H1 (cell line): Measurements from ENCODE around the gene CYP27B1. TPM values are rescaled to one million over a fixed set of nuclear protein-coding genes. Genes with fewer than 3 reads are reported as not detected.
"Not testable (repeated sequence)": the region's sequence is repeated elsewhere in the genome, so short reads cannot be mapped to it uniquely, and the experiment has no call there.

ENCODE experiments used
- CTCF ChIA-PET: fragments of 300-600 bp; sonication (Branson Sonifier 250); formaldehyde crosslinking; loops from one replicate; lab custom pipeline; 2021; ENCODE audit not compliant: partially characterized antibody; lab: Charles Lee
- POLR2A ChIA-PET: fragments of 300-600 bp; sonication (Branson Sonifier 250); formaldehyde crosslinking; loops from one replicate; lab custom pipeline; 2021; ENCODE audit warnings: inconsistent platforms; ENCODE audit not compliant: partially characterized antibody; lab: Charles Lee
- DNase-seq, 2 experiments: peaks; one replicate each; pipeline versions ENCODE4 v3.0.0 to v3.0.0-alpha.2; 2010 to 2022; ENCODE audit warnings: low spot score in 2 of 2, low read depth in 1 of 2, mixed read lengths in 1 of 2
- FAIRE-seq: peaks from 2 replicates; lab custom pipeline; 2011; peaks lifted over from hg19 to GRCh38; lab: Jason Lieb, UNC
- H2AFZ ChIP-seq: 2 replicates; pipeline ENCODE4 v1.8.1; 2012; ENCODE audit warnings: low read length, inconsistent platforms
- H2AK5ac ChIP-seq: 2 replicates; pipeline ENCODE4 v1.6.1; 2013; ENCODE audit warnings: low read depth, low read length
- H2BK120ac ChIP-seq: replicated peaks from 2 replicates; pipeline ENCODE3; 2013; ENCODE audit warnings: low read depth, low read length, inconsistent platforms
- H2BK12ac ChIP-seq: 2 replicates; pipeline ENCODE4 v1.6.1; 2013; ENCODE audit warnings: low read depth, low read length
- H2BK15ac ChIP-seq: 2 replicates; pipeline ENCODE4 v1.6.1; 2013; ENCODE audit warnings: low read length
- H2BK20ac ChIP-seq: 2 replicates; pipeline ENCODE4 v1.6.1; 2013; ENCODE audit warnings: low read length
- H2BK5ac ChIP-seq: 2 replicates; pipeline ENCODE4 v1.6.1; 2013; ENCODE audit warnings: low read depth, low read length
- H3K14ac ChIP-seq: 2 replicates; pipeline ENCODE4 v1.6.1; 2013; ENCODE audit warnings: inconsistent platforms; ENCODE audit not compliant: insufficient read length
- H3K18ac ChIP-seq: 2 replicates; pipeline ENCODE4 v1.6.1; 2013; ENCODE audit warnings: low read length; ENCODE audit errors: extremely low read depth
- H3K23ac ChIP-seq: 2 replicates; pipeline ENCODE4 v1.6.1; 2013; ENCODE audit warnings: inconsistent platforms; ENCODE audit not compliant: insufficient read length
- H3K23me2 ChIP-seq: 2 replicates; pipeline ENCODE4 v1.6.1; 2013; ENCODE audit warnings: low read depth, low read length
- H3K27ac ChIP-seq: 2 replicates; pipeline ENCODE4 v1.6.1; 2011; ENCODE audit warnings: low read depth, low read length, inconsistent platforms
- H3K27me3 ChIP-seq, 4 experiments: replicated peaks in 1 of 4; 1 replicate in 1 of 4; 2 replicates in 3 of 4; pipeline versions ENCODE4 v1.6.1 to v1.8.1; 2011 to 2013; ENCODE audit warnings: low read length in 3 of 4, mild to moderate bottlenecking in 3 of 4, inconsistent platforms in 2 of 4, mixed read lengths in 2 of 4, moderate library complexity in 1 of 4; ENCODE audit not compliant: control insufficient read depth in 3 of 4, insufficient read depth in 3 of 4; ENCODE audit errors: extremely low read depth in 1 of 4
- H3K36me3 ChIP-seq, 4 experiments: 2 replicates each; pipeline versions ENCODE4 v1.6.1 to v1.8.1; 2011 to 2013; ENCODE audit warnings: mild to moderate bottlenecking in 4 of 4, low read length in 3 of 4, moderate library complexity in 2 of 4, control low read depth in 1 of 4, inconsistent platforms in 1 of 4; ENCODE audit not compliant: insufficient read depth in 4 of 4, control insufficient read depth in 2 of 4
- H3K4ac ChIP-seq: replicated peaks from 2 replicates; pipeline ENCODE3; 2013; ENCODE audit warnings: low read length, low read depth, mixed read lengths, inconsistent platforms; ENCODE audit not compliant: insufficient read length
- H3K4me1 ChIP-seq, 4 experiments: replicated peaks in 1 of 4; 1 replicate in 1 of 4; 2 replicates in 3 of 4; pipeline versions ENCODE4 v1.6.1 to v1.8.1; 2011 to 2013; ENCODE audit warnings: low read length in 3 of 4, inconsistent platforms in 2 of 4, mixed read lengths in 1 of 4; ENCODE audit not compliant: insufficient read depth in 4 of 4, control insufficient read depth in 3 of 4
- H3K4me2 ChIP-seq, 2 experiments: 2 replicates each; pipeline versions ENCODE4 v1.6.1 to v1.8.1; 2011 to 2013; ENCODE audit warnings: low read depth in 2 of 2, low read length in 2 of 2, control low read depth in 1 of 2, inconsistent platforms in 1 of 2, mild to moderate bottlenecking in 1 of 2; ENCODE audit not compliant: insufficient read depth in 1 of 2
- H3K4me3 ChIP-seq, 4 experiments: fragments of 200-600, 300-600 bp in 1 of 4; sonication (generic), shearing (Covaris generic), sonication (Bioruptor Twin) in 1 of 4; 2 replicates each; pipeline versions ENCODE4 v1.5.1 to v1.8.1; 2011 to 2016; ENCODE audit warnings: low read length in 4 of 4, low read depth in 3 of 4, control low read depth in 2 of 4, inconsistent platforms in 2 of 4, mild to moderate bottlenecking in 2 of 4, mixed read lengths in 1 of 4, moderate library complexity in 1 of 4; ENCODE audit not compliant: insufficient read depth in 2 of 4; ENCODE audit errors: extremely low read depth in 1 of 4
- H3K56ac ChIP-seq: replicated peaks from 2 replicates; pipeline ENCODE3; 2013; ENCODE audit warnings: low read depth, mild to moderate bottlenecking, mixed read lengths, low read length, inconsistent platforms; ENCODE audit not compliant: insufficient read length
- H3K79me1 ChIP-seq: 2 replicates; pipeline ENCODE4 v1.6.1; 2013; ENCODE audit warnings: low read depth, low read length, control low read depth
- H3K79me2 ChIP-seq, 2 experiments: 2 replicates each; pipeline versions ENCODE4 v1.6.1 to v1.8.1; 2012 to 2013; ENCODE audit warnings: low read length in 2 of 2, mild to moderate bottlenecking in 2 of 2, inconsistent platforms in 1 of 2; ENCODE audit not compliant: insufficient read depth in 2 of 2, control insufficient read depth in 1 of 2
- H3K9ac ChIP-seq, 4 experiments: replicated peaks in 1 of 4; 1 replicate in 1 of 4; 2 replicates in 3 of 4; pipeline versions ENCODE4 v1.6.1 to v1.8.1; 2011 to 2013; ENCODE audit warnings: low read depth in 3 of 4, low read length in 3 of 4, control low read depth in 2 of 4, mild to moderate bottlenecking in 2 of 4, moderate library complexity in 2 of 4, inconsistent platforms in 1 of 4; ENCODE audit errors: extremely low read depth in 1 of 4
- H3K9me3 ChIP-seq, 2 experiments: 2 replicates each; pipeline versions ENCODE4 v1.6.1 to v1.8.1; 2012 to 2013; ENCODE audit warnings: mild to moderate bottlenecking in 2 of 2, moderate library complexity in 2 of 2, control low read depth in 1 of 2, inconsistent platforms in 1 of 2, low read depth in 1 of 2, low read length in 1 of 2, mixed read lengths in 1 of 2; ENCODE audit not compliant: insufficient read depth in 2 of 2
- H4K20me1 ChIP-seq, 2 experiments: replicated peaks in 1 of 2; 2 replicates each; pipeline versions ENCODE3 to v1.8.1; 2011 to 2013; ENCODE audit warnings: inconsistent platforms in 2 of 2, low read length in 2 of 2, mild to moderate bottlenecking in 1 of 2; ENCODE audit not compliant: insufficient read depth in 2 of 2, control insufficient read depth in 1 of 2
- H4K5ac ChIP-seq: 2 replicates; pipeline ENCODE4 v1.6.1; 2013; ENCODE audit warnings: low read length, low read depth, mixed read lengths, inconsistent platforms; ENCODE audit not compliant: insufficient read length
- H4K8ac ChIP-seq: 2 replicates; pipeline ENCODE4 v1.8.0; 2013; ENCODE audit warnings: mild to moderate bottlenecking, moderate library complexity, low read length, inconsistent platforms; ENCODE audit not compliant: insufficient read depth; ENCODE audit errors: extremely low read depth
- H4K91ac ChIP-seq: replicated peaks from 2 replicates; pipeline ENCODE3; 2013; ENCODE audit warnings: low read length, mixed read lengths, inconsistent platforms; ENCODE audit not compliant: insufficient read length
- WGBS, 2 experiments: shearing (Covaris generic) in 1 of 2; methylation state at CpG; one replicate each; pipeline versions ENCODE4 v1.1.6 to v1.1.7; 2013 to 2015; ENCODE audit warnings: low lambda C conversion rate in 2 of 2, mixed read lengths in 2 of 2, inconsistent platforms in 1 of 2, low coverage in 1 of 2, missing lambda C conversion rate in 1 of 2; ENCODE audit not compliant: insufficient replicate concordance in 2 of 2, insufficient coverage in 1 of 2, insufficient read length in 1 of 2; ENCODE audit errors: extremely low coverage in 1 of 2, missing lambda C conversion rate in 1 of 2; 5-methylcytosine and 5-hydroxymethylcytosine counted together
- polyA plus RNA-seq, 7 experiments: library from polyadenylated mRNA; depleted of rRNA in 3 of 7; stranded (reverse) in 5 of 7; unstranded in 2 of 7; fragments of >200 nt in 5 of 7; fragments of 200-250 nt in 2 of 7; gene quantifications; 1 replicate in 5 of 7; 2 replicates in 1 of 7; 4 replicates in 1 of 7; pipeline versions ENCODE4 v1.2.1 to v1.2.3, GENCODE V29; 2011 to 2013; ENCODE audit warnings: missing spikeins in 2 of 7, mixed read lengths in 2 of 7
- total RNA-seq: library from RNA; stranded (reverse); fragmentation: NEBNext Ultra II Directional; extraction: Animal tissue kit (Norgen Biotek cat#: 25700); gene quantifications from 2 replicates; pipeline ENCODE4 v1.2.1, GENCODE V29; 2021

CYP27B1 gene
- total and polyA plus RNA-seq, 2 of the 8 experiments (the other 6 are each of a cell fraction or from before 2014, with no cell fraction given) = 2.9 to 3.3 TPM

DNA sequence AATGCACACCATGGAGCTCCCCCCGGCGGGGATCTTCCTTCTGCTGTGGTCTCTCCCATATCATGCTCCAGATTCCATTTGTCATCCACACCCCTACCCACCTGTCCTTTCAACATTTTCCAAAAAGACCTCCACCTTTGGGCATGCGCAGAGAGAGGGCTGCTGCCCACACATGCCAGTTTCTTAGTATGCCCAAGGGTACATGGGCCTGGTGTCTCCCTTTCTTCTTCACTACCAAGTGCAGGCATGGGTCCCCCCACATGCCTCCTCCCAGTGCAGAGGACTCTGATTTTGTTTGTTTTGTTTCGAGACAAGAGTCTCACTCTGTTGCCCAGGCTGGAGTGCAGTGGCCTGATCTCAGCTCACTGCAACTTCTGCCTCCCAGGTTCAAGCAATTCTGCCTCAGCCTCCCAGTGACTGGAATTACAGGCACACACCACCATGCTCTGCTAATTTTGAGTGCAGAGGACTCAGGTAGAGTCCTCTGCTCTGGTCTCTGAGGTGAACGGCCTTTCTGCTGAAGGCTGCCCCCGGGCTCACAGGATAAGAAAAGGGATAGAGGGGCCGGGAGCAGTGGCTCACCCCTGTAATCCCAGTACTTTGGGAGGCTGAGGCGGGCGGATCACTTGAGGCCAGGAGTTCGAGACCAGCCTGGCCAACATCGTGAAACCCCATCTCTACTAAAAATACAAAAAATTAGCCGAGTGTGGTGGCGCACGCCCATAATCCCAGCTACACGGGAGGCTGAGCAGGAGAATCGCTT lies 44.9 kb downstream of the CYP27B1 start:
- not testable (repeated sequence) for H2AFZ ChIP-seq, H3K56ac ChIP-seq, H3K79me1 ChIP-seq, H3K9ac ChIP-seq, H3K14ac ChIP-seq, H4K20me1 ChIP-seq, H3K23ac ChIP-seq, H3K4me2 ChIP-seq, H3K79me2 ChIP-seq, H4K5ac ChIP-seq, H3K18ac ChIP-seq, H2AK5ac ChIP-seq, H3K27ac ChIP-seq, H3K9me3 ChIP-seq, H2BK120ac ChIP-seq, H4K8ac ChIP-seq, H2BK20ac ChIP-seq, H3K4me3 ChIP-seq, H2BK5ac ChIP-seq, H4K91ac ChIP-seq, H3K4ac ChIP-seq, H2BK12ac ChIP-seq, FAIRE-seq, H2BK15ac ChIP-seq
- 89% methylated on average over 16 of the region's 16 CpGs; no CpG with 5 or more reads in 1 of the 2 experiments for WGBS, 2 experiments
- ChIA-PET CTCF (interaction anchor here (0.8 to 11.7 kb wide), 5 partner anchors 16 to 146 kb away, joined by 3 to 149 read pairs (median 4); partner anchors contain the start of genes AGAP2 and OS9), POLR2A (interaction anchor here (0.6 to 7.4 kb wide), 4 partner anchors 9 to 131 kb away, joined by 3 to 59 read pairs (median 5); partner anchors contain the start of genes AGAP2 and PIP4K2C)
- H3K23me2 ChIP-seq = peaks cover 10% of the 10 kb centered on the region; the same call in 1 of the 2 replicates
- H3K36me3 ChIP-seq = peaks cover 0 to 16% (median 3%) of the 10 kb centered on the region in 4 experiments; a peak in 4 of 8 replicates
- peaks cover 8 to 30% (median 22%) of the 10 kb centered on the region in 4 experiments for H3K27me3 ChIP-seq
- DNase-seq = peak in 1 of 2 experiments; percentile 23
- peaks cover 0 to 12% (median 6%) of the 10 kb centered on the region in 4 experiments; a peak in 5 of 7 replicates for H3K4me1 ChIP-seq
